OCI-LY7 (cell line): ENCODE measurements around the gene LCP2.

Experiments
- CTCF ChIP-seq: fragments of 200-600 bp; sonication (generic); conservative IDR thresholded peaks from 2 replicates; pipeline ENCODE4 v1.5.1; 2014; ENCODE audit warnings: mild to moderate bottlenecking, antibody characterized with exemption, low read length, moderate library complexity, mixed read lengths
- EZH2phosphoT487 ChIP-seq: fragments of 200-600 bp; sonication (generic); IDR thresholded peaks from 2 replicates; pipeline ENCODE4 v1.6.1; 2018; ENCODE audit warnings: low read depth, borderline replicate concordance, mild to moderate bottlenecking, mixed run types, antibody characterized with exemption, low read length, moderate library complexity, mixed read lengths

- TF ChIP-seq CTCF: peak; percentile 40; the same call in 1 of the 2 replicates
- TF ChIP-seq EZH2phosphoT487: no peak
These were observed 71.4 kb downstream of the LCP2 start for GRCh38 chr5:170226129-170226615.
